A549 (cell line): ENCODE measurements around the gene METTL21C.

ENCODE experiments used
- CEBPB ChIP-seq, 2 experiments: fragments of >200 bp in 1 of 2; sonication (Bioruptor Twin) in 1 of 2; formaldehyde crosslinking in 1 of 2; IDR thresholded peaks; 2 replicates each; pipeline ENCODE4 v1.6.1; 2012 to 2016
- HDAC2 ChIP-seq: fragments of 200-600 bp; sonication (generic); IDR thresholded peaks from 2 replicates; pipeline ENCODE4 v1.6.1; 2016
- KDM1A ChIP-seq: fragments of 200-600 bp; sonication (generic); IDR thresholded peaks from 2 replicates; pipeline ENCODE4 v1.6.1; 2016; ENCODE audit warnings: low read depth, mild to moderate bottlenecking
- MAFK ChIP-seq: fragments of 450-650 bp; IDR thresholded peaks from 2 replicates; pipeline ENCODE4 v1.6.1; 2014; ENCODE audit not compliant: partially characterized antibody
- REST ChIP-seq: fragments of 200-600 bp; sonication (generic); IDR thresholded peaks from 2 replicates; pipeline ENCODE4 v1.6.1; 2016; ENCODE audit warnings: antibody characterized with exemption, mild to moderate bottlenecking, moderate library complexity
- RFX5 ChIP-seq: fragments of 450-650 bp; IDR thresholded peaks from 2 replicates; pipeline ENCODE4 v1.7.1; 2014; ENCODE audit warnings: antibody characterized with exemption, mild to moderate bottlenecking, moderate library complexity
- SMC3 ChIP-seq: fragments of >200 bp; sonication (Bioruptor Twin); formaldehyde crosslinking; IDR thresholded peaks from 3 replicates; pipeline ENCODE4 v1.6.1; 2018; ENCODE audit warnings: inconsistent platforms
- SREBF2 ChIP-seq: fragments of 450-650 bp; IDR thresholded peaks from 2 replicates; pipeline ENCODE4 v1.6.1; 2014; ENCODE audit warnings: mild to moderate bottlenecking, moderate library complexity
- TF ChIP-seq, protein P1 (sequence below): fragments of 450-650 bp; IDR thresholded peaks from 2 replicates; pipeline ENCODE4 v1.6.1; 2014; ENCODE audit warnings: antibody characterized with exemption
- TF ChIP-seq, protein P2 (sequence below): fragments of >200 bp; sonication (Bioruptor Twin); formaldehyde crosslinking; IDR thresholded peaks from 3 replicates; pipeline ENCODE4 v1.5.1; 2016

DNA sequence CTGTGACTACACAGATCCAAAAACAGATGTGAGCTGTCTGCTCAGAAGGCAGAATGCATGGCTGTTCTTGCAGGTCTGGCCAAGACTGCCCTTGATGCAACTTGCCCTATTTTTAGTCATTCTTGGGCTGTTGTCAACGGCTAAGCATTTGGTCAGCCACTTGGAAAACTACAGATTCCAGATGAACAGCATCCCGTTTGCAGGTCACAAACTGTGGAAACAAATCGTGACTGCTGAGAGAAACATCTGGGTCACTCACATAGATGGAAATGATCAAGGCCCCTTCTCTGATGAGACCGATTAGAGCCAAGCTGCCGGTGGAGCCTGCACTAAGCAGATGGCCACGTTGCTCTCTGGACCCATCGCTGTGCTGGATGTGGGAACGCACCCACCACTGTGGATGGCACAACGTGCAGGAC, 15.4 kb upstream of the METTL21C start:
- TF ChIP-seq, protein P1, sequence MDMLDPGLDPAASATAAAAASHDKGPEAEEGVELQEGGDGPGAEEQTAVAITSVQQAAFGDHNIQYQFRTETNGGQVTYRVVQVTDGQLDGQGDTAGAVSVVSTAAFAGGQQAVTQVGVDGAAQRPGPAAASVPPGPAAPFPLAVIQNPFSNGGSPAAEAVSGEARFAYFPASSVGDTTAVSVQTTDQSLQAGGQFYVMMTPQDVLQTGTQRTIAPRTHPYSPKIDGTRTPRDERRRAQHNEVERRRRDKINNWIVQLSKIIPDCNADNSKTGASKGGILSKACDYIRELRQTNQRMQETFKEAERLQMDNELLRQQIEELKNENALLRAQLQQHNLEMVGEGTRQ: no peak
- TF ChIP-seq MAFK (no peak), KDM1A (no peak), HDAC2 (no peak), SREBF2 (no peak), CEBPB (IDR thresholded peaks at IDR 0.05) (no peak), REST (no peak), SMC3 (no peak), RFX5 (no peak)
- TF ChIP-seq, protein P2, sequence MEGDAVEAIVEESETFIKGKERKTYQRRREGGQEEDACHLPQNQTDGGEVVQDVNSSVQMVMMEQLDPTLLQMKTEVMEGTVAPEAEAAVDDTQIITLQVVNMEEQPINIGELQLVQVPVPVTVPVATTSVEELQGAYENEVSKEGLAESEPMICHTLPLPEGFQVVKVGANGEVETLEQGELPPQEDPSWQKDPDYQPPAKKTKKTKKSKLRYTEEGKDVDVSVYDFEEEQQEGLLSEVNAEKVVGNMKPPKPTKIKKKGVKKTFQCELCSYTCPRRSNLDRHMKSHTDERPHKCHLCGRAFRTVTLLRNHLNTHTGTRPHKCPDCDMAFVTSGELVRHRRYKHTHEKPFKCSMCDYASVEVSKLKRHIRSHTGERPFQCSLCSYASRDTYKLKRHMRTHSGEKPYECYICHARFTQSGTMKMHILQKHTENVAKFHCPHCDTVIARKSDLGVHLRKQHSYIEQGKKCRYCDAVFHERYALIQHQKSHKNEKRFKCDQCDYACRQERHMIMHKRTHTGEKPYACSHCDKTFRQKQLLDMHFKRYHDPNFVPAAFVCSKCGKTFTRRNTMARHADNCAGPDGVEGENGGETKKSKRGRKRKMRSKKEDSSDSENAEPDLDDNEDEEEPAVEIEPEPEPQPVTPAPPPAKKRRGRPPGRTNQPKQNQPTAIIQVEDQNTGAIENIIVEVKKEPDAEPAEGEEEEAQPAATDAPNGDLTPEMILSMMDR: no peak
